Fibroblast of pulmonary artery (primary cell): ENCODE measurements around the gene PHACTR3.

Source experiments
- DNase-seq: peaks from one replicate; pipeline ENCODE4 v3.0.0-alpha.2; 2010; ENCODE audit warnings: low read depth
- H3K4me3 ChIP-seq: replicated peaks from 2 replicates; pipeline ENCODE4 v1.5.1; 2011; ENCODE audit warnings: low read depth, mild to moderate bottlenecking, control low read depth, low read length, moderate library complexity
- CTCF ChIP-seq: IDR thresholded peaks from 2 replicates; pipeline ENCODE4 v1.5.1; 2011; ENCODE audit warnings: mild to moderate bottlenecking, control low read depth, low read length, inconsistent platforms; ENCODE audit errors: missing control alignments

Gene PHACTR3

GRCh38 chr20:59813126-59813947 is 209.0 kb downstream of the PHACTR3 start:
- no peak for TF ChIP-seq CTCF
- no peak overlapping the region for H3K4me3 ChIP-seq
- DNase-seq: no peak

GRCh38 chr20:59813948-59814839 is 209.9 kb downstream of the PHACTR3 start:
- H3K4me3 ChIP-seq: no peak overlapping the region
- no peak for DNase-seq
- no peak for TF ChIP-seq CTCF

GRCh38 chr20:59814840-59815340 is 210.6 kb downstream of the PHACTR3 start:
- H3K4me3 ChIP-seq: no peak overlapping the region
- no peak for TF ChIP-seq CTCF
- DNase-seq: no peak

- no peak for TF ChIP-seq CTCF
- no peak for DNase-seq
- H3K4me3 ChIP-seq: no peak overlapping the region
Measured at GRCh38 chr20:59816146-59816738, 211.9 kb downstream of the PHACTR3 start.

- H3K4me3 ChIP-seq: no peak overlapping the region
- no peak for TF ChIP-seq CTCF
- DNase-seq: no peak
Measured at GRCh38 chr20:59817406-59817805, 213.1 kb downstream of the PHACTR3 start.

- no peak for TF ChIP-seq CTCF
- no peak overlapping the region for H3K4me3 ChIP-seq
- DNase-seq: no peak
Measured at GRCh38 chr20:59817846-59818615, 213.7 kb downstream of the PHACTR3 start.
